GM19099 (cell line): ENCODE results near the gene CDC20B.

ENCODE experiments used
- POLR2A ChIP-seq: IDR thresholded peaks from 3 replicates; pipeline ENCODE4 v1.6.1; 2011; ENCODE audit warnings: low read depth; ENCODE audit not compliant: insufficient read length; ENCODE audit errors: extremely low read depth

CDC20B gene

GRCh38 chr5:55173687-55174230 lies 782 bp upstream of the CDC20B start:
- no peak for TF ChIP-seq POLR2A

GRCh38 chr5:55172051-55172899 lies 702 bp downstream of the CDC20B start:
- no peak for TF ChIP-seq POLR2A

- TF ChIP-seq POLR2A, result no peak
Observed at GRCh38 chr5:55171471-55171870, 1.5 kb downstream of the CDC20B start.

- TF ChIP-seq POLR2A, result no peak
Observed at GRCh38 chr5:55162666-55163065, 10.3 kb downstream of the CDC20B start.

GRCh38 chr5:55160493-55161209 lies 12.3 kb downstream of the CDC20B start:
- no peak for TF ChIP-seq POLR2A

- TF ChIP-seq POLR2A, result no peak
Observed at GRCh38 chr5:55159763-55160492, 13.0 kb downstream of the CDC20B start, which contains the start of gene GPX8. TSS of gene GPX8 (plus strand) at chr5:55160171. CDS start at chr5:55160193, 22 bp downstream.

GRCh38 chr5:55154873-55155272 lies 18.1 kb downstream of the CDC20B start:
- no peak for TF ChIP-seq POLR2A

GRCh38 chr5:55151923-55152842 lies 20.8 kb downstream of the CDC20B start:
- no peak for TF ChIP-seq POLR2A

GRCh38 chr5:55149308-55149795 lies 23.6 kb downstream of the CDC20B start:
- TF ChIP-seq POLR2A, result no peak

GRCh38 chr5:55146543-55147151 lies 26.3 kb downstream of the CDC20B start:
- TF ChIP-seq POLR2A, result no peak

- no peak for TF ChIP-seq POLR2A
Observed at GRCh38 chr5:55146080-55146479, 26.9 kb downstream of the CDC20B start.

- no peak for TF ChIP-seq POLR2A
Observed at GRCh38 chr5:55143624-55144023, 29.4 kb downstream of the CDC20B start.

GRCh38 chr5:55141945-55142690 lies 30.9 kb downstream of the CDC20B start:
- no peak for TF ChIP-seq POLR2A
